Lower lobe of right lung (tissue), 2 donors: Measurements from ENCODE around the gene BCL3. TPM values are rescaled to one million over a fixed set of nuclear protein-coding genes. Genes with fewer than 3 reads are reported as not detected.

Experiments used
- ATAC-seq, 2 donors: fragments of 200-7000 bp; cut with Tn5 transposase; one replicate each; pipeline ENCODE4 v1.9.1; 2020 to 2022; ENCODE audit warnings: mild to moderate bottlenecking in 2 of 2, moderate library complexity in 2 of 2
- DNase-seq: peaks from one replicate; pipeline ENCODE4 v3.0.0-alpha.2; 2020
- H3K27ac ChIP-seq: fragments of 200-600 bp; one replicate; pipeline ENCODE4 v1.8.0; 2022
- H3K27me3 ChIP-seq: fragments of 200-600 bp; one replicate; pipeline ENCODE4 v1.8.0; 2022; ENCODE audit warnings: low read depth
- H3K36me3 ChIP-seq: fragments of 200-600 bp; one replicate; pipeline ENCODE4 v1.8.0; 2022; ENCODE audit warnings: mild to moderate bottlenecking
- H3K4me1 ChIP-seq: fragments of 200-600 bp; one replicate; pipeline ENCODE4 v1.8.0; 2022
- H3K4me3 ChIP-seq: fragments of 200-600 bp; one replicate; pipeline ENCODE4 v1.8.0; 2022; ENCODE audit warnings: mild to moderate bottlenecking
- H3K9me3 ChIP-seq: fragments of 200-600 bp; one replicate; pipeline ENCODE4 v1.8.0; 2022
- CTCF ChIP-seq: fragments of 200-600 bp; IDR thresholded peaks from one replicate; pipeline ENCODE4 v1.8.0; 2022; ENCODE audit warnings: antibody characterized with exemption, mild to moderate bottlenecking
- intact Hi-C: fragments of 100-400 bp; cut with DNase I; formaldehyde crosslinking; loops from one replicate; pipeline ENCODE4 v1.11.0; 2022
- microRNA-seq: library from miRNA; unstranded; fragments of <30 nt; microRNA quantifications from one replicate; pipeline ENCODE4 v1.2.0, GENCODE V29; 2020; ENCODE audit warnings: borderline number of aligned reads
- total RNA-seq: library from RNA; stranded (reverse); fragmentation: NEBNext Ultra II Directional; extraction: Animal tissue kit (Norgen Biotek cat#: 25700); gene quantifications from one replicate; pipeline ENCODE4 v1.2.1, GENCODE V29; 2021
- donor health status: DM: no; HTN: yes; CAD: no; lungs with severe emphysema.

Gene BCL3
- total RNA-seq, 1 donor from 2014 or later, result 41.0 TPM

DNA sequence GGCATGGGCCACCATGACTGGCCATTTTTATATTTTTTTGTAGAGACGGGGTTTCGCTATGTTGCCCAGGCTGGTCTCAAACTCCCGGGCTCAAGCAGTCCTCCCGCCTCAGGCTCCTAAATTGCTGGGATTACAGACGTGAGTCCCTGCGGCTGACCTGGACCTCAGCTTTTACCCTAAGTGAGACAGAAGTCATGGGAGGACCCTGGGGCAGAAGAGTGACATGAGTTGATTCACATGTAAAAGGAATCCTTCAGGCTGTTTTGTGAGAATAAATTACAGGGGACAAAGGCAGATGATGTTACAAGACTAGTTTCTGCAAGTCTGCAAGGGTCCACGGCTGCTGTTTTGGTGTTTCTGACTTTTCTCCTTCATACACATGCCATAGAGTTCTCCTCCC lies 57.8 kb downstream of the BCL3 start:
- Histone ChIP-seq H3K36me3 (peaks cover 2% of the 10 kb centered on the region), H3K9me3 (no peaks in the 10 kb centered on the region), H3K4me1 (peaks cover 35% of the 10 kb centered on the region), H3K27me3 (no peaks in the 10 kb centered on the region), H3K4me3 (no peak overlapping the region), H3K27ac (no peak overlapping the region)
- intact Hi-C loops, result no loop called here
- DNase-seq (no peak), ATAC-seq (no peak)
- no peak for TF ChIP-seq CTCF

DNA sequence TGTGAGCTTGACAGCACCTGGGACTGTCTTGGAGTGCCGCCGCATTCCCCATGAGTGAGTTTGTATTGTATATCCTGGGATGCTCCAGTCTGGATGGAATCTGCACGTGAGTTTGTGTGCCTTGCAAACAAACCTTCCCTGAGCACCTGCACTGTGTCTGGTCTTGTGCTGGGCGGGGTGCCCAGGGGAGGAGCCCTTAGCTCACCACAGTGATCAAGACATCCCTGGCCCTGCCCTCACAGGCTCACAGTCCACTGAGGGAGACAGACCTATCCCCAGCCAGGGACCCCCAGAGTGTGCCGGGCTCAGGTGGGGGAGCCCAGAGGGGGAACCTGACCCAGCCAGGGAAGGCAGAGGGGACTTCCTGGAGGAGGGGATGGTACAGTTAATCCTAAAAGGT lies 58.7 kb downstream of the BCL3 start:
- DNase-seq (peak; percentile 57), ATAC-seq (peak; percentile 26 to 36)
- H3K9me3 ChIP-seq, result no peaks in the 10 kb centered on the region
- H3K27ac ChIP-seq, result peak overlapping the region; percentile 80
- no peak overlapping the region for H3K4me3 ChIP-seq
- no peak for TF ChIP-seq CTCF
- no peaks in the 10 kb centered on the region for H3K27me3 ChIP-seq
- peaks cover 35% of the 10 kb centered on the region for H3K4me1 ChIP-seq
- H3K36me3 ChIP-seq, result peaks cover 8% of the 10 kb centered on the region
- intact Hi-C loops, result no loop called here

- no peaks in the 10 kb centered on the region for H3K9me3 ChIP-seq
- peak overlapping the region; percentile 71 for H3K4me3 ChIP-seq
- DNase-seq (peak; percentile 80), ATAC-seq (peak; percentile 88 to 92)
- no peaks in the 10 kb centered on the region for H3K27me3 ChIP-seq
- H3K4me1 ChIP-seq, result peaks cover 35% of the 10 kb centered on the region
- peak overlapping the region; percentile 80 for H3K27ac ChIP-seq
- H3K36me3 ChIP-seq, result peaks cover 12% of the 10 kb centered on the region
- intact Hi-C loops, result no loop called here
- TF ChIP-seq CTCF, result peak; percentile 49
These were observed 59.3 kb downstream of the BCL3 start for GRCh38 chr19:44807652-44808462.

GRCh38 chr19:44808463-44809371 lies 60.2 kb downstream of the BCL3 start, which contains the start of gene BCAM:
TSS of gene BCAM (plus strand) at chr19:44809103. CDS start at chr19:44809125, 22 bp downstream.
- H3K27me3 ChIP-seq, result no peaks in the 10 kb centered on the region
- no peaks in the 10 kb centered on the region for H3K9me3 ChIP-seq
- no peak for TF ChIP-seq CTCF
- H3K36me3 ChIP-seq, result peaks cover 21% of the 10 kb centered on the region
- peaks cover 35% of the 10 kb centered on the region for H3K4me1 ChIP-seq
- peak; percentile 83 for DNase-seq
- intact Hi-C loops, result no loop called here
- peak within 1 kb of the TSS; percentile 71 for H3K4me3 ChIP-seq
- H3K27ac ChIP-seq, result peak within 1 kb of the TSS; percentile 80
- ATAC-seq, result peak; percentile 91

Small RNAs within 50 kb of the gene (microRNA-seq; reads per million reads assigned to microRNA genes)
- gene MIR8085, result not detected

Other genes with a start within 250 kb of the BCL3 start
- gene ZNF180, start 248.2 kb upstream of the BCL3 start, total RNA-seq, result 8.4 TPM
- gene CEACAM20, start 219.0 kb upstream of the BCL3 start, total RNA-seq, result 0.30 TPM
- not detected for gene IGSF23, start 135.1 kb upstream of the BCL3 start, total RNA-seq
- gene PVR, start 104.8 kb upstream of the BCL3 start, total RNA-seq, result 35.0 TPM
- gene CEACAM19, start 77.2 kb upstream of the BCL3 start, total RNA-seq, result 7.7 TPM
- gene CEACAM16, start 49.6 kb upstream of the BCL3 start, total RNA-seq, result not detected
- 2.3 TPM for gene CBLC, start 29.2 kb downstream of the BCL3 start, total RNA-seq
- gene BCAM, start 60.4 kb downstream of the BCL3 start, total RNA-seq, result 205 TPM
- gene NECTIN2, start 97.6 kb downstream of the BCL3 start, total RNA-seq, result 75.1 TPM
- gene TOMM40, start 142.5 kb downstream of the BCL3 start, total RNA-seq, result 40.8 TPM
- gene APOE, start 157.1 kb downstream of the BCL3 start, total RNA-seq, result 447 TPM
- gene APOC1, start 165.9 kb downstream of the BCL3 start, total RNA-seq, result 816 TPM
- 0.68 TPM for gene APOC4, start 193.5 kb downstream of the BCL3 start, total RNA-seq
- gene APOC2, start 197.3 kb downstream of the BCL3 start, total RNA-seq, result 30.2 TPM
- gene CLPTM1, start 206.7 kb downstream of the BCL3 start, total RNA-seq, result 104 TPM